MCF 10A (cell line): Measurements from ENCODE around the gene GPR135. TPM values are rescaled to one million over a fixed set of nuclear protein-coding genes. Genes with fewer than 3 reads are reported as not detected.
A peak's percentile ranks its signal among the peaks of the same experiment; 100 is the strongest.

ENCODE experiments used
- BruUV-seq: library from RNA; stranded (reverse); fragments of 400-500 nt; replicated peaks from 2 replicates; lab custom pipeline; 2021; lab: Mats Ljungman, UMichigan
- CTCF ChIA-PET: fragments of 300-600 bp; sonication (Branson Sonifier 250); formaldehyde crosslinking; extraction: SDS; loops from one replicate; lab custom pipeline; 2021; ENCODE audit warnings: antibody characterized with exemption, inconsistent platforms; lab: Yijun Ruan, JAX
- POLR2A ChIA-PET: fragments of 300-600, 350-650 bp; sonication (Branson Sonifier 250); formaldehyde crosslinking; extraction: SDS; loops from one replicate; lab custom pipeline; 2020; ENCODE audit warnings: antibody characterized with exemption, inconsistent platforms; lab: Yijun Ruan, JAX
- DNase-seq: peaks from one replicate; pipeline ENCODE4 v3.0.0-alpha.2; 2018; ENCODE audit not compliant: unreplicated experiment
- H3K27ac Mint-ChIP-seq: one replicate; pipeline ENCODE4 v1.8.0; 2022; ENCODE audit warnings: mild to moderate bottlenecking, low read depth, mixed read lengths; ENCODE audit not compliant: unreplicated experiment
- H3K27me3 Mint-ChIP-seq: one replicate; pipeline ENCODE4 v1.8.0; 2022; ENCODE audit warnings: mixed read lengths; ENCODE audit not compliant: insufficient read depth, unreplicated experiment
- H3K36me3 Mint-ChIP-seq: one replicate; pipeline ENCODE4 v1.8.0; 2022; ENCODE audit warnings: mild to moderate bottlenecking, moderate library complexity, mixed read lengths; ENCODE audit not compliant: insufficient read depth, unreplicated experiment
- H3K4me1 Mint-ChIP-seq: one replicate; pipeline ENCODE4 v1.8.0; 2022; ENCODE audit warnings: mixed read lengths; ENCODE audit not compliant: insufficient read depth, unreplicated experiment
- H3K4me3 Mint-ChIP-seq: one replicate; pipeline ENCODE4 v1.8.0; 2022; ENCODE audit warnings: mild to moderate bottlenecking, moderate library complexity, mixed read lengths; ENCODE audit not compliant: unreplicated experiment
- H3K9me3 Mint-ChIP-seq: one replicate; pipeline ENCODE4 v1.8.0; 2022; ENCODE audit warnings: mixed read lengths; ENCODE audit not compliant: unreplicated experiment
- intact Hi-C: fragments of 100-400 bp; cut with micrococcal nuclease; formaldehyde crosslinking; loops from 2 replicates; pipeline ENCODE4 v1.14.1; 2022
- total RNA-seq: library from RNA; stranded (reverse); gene quantifications from 2 replicates; pipeline ENCODE4 v1.2.3, GENCODE V29; 2022
- TF ChIP-seq, protein P1 (sequence below): fragments of 200-600 bp; IDR thresholded peaks from one replicate; pipeline ENCODE4 v1.8.0; 2022; ENCODE audit warnings: antibody characterized with exemption, mild to moderate bottlenecking; ENCODE audit not compliant: unreplicated experiment

The GPR135 gene
- total RNA-seq, 1 experiment from 2014 or later: 7.6 TPM

DNA sequence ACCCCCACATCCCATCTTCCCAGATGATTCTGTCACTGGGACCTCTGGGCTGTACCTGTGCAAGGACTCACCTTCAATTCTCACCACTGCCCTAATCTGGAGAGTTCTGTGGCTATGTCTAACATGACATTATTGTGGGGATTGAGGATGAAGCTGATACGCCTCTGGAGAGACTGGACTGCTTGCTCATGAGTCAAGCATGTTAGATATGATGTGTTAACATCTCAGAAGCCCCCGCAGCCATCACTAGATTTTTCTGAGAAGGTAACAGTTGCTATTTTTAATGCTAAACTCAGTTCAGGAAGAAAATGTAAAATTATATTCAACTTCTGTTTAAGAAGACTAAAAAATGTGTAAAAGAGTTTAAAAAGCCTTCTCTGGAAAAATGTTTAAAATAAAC is 44.8 kb upstream of the GPR135 start:
- BruUV-seq: no TSS peak
- no peak overlapping the region for H3K4me3 Mint-ChIP-seq
- no peak for DNase-seq
- POLR2A ChIA-PET: interaction anchor here (0.6 kb wide), 1 partner anchor 14 kb away, joined by 3 read pairs; no protein-coding TSS in a partner anchor
- TF ChIP-seq, protein P1, sequence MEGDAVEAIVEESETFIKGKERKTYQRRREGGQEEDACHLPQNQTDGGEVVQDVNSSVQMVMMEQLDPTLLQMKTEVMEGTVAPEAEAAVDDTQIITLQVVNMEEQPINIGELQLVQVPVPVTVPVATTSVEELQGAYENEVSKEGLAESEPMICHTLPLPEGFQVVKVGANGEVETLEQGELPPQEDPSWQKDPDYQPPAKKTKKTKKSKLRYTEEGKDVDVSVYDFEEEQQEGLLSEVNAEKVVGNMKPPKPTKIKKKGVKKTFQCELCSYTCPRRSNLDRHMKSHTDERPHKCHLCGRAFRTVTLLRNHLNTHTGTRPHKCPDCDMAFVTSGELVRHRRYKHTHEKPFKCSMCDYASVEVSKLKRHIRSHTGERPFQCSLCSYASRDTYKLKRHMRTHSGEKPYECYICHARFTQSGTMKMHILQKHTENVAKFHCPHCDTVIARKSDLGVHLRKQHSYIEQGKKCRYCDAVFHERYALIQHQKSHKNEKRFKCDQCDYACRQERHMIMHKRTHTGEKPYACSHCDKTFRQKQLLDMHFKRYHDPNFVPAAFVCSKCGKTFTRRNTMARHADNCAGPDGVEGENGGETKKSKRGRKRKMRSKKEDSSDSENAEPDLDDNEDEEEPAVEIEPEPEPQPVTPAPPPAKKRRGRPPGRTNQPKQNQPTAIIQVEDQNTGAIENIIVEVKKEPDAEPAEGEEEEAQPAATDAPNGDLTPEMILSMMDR: no peak
- H3K36me3 Mint-ChIP-seq: peaks cover 11% of the 10 kb centered on the region
- no peaks in the 10 kb centered on the region for H3K27me3 Mint-ChIP-seq
- CTCF ChIA-PET: interaction anchor here (1.0 to 4.3 kb wide), 2 partner anchors 10 to 387 kb away, joined by 3 to 45 read pairs; no protein-coding TSS in a partner anchor
- H3K27ac Mint-ChIP-seq: no peak overlapping the region
- intact Hi-C loops: no loop called here
- H3K9me3 Mint-ChIP-seq: no peaks in the 10 kb centered on the region
- no peaks in the 10 kb centered on the region for H3K4me1 Mint-ChIP-seq

DNA sequence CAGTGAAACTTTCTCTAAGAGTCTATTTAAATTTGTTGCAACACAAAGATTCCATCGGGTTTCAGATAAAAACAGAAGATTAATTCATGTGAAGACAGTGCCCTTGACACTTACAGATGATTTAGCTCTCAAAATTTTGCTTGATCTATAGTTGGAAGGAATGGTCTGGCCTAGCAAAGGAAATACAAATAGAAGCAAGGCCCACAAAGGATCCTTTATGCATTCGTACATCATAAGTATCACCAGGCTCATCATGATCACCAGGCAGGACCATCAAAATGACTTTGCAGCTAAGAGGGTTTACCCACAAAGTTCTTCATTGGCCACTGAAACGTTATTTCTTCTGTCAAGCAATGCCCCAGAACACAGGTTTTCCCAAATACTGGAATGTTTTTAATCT is 43.9 kb upstream of the GPR135 start:
- H3K27me3 Mint-ChIP-seq: no peaks in the 10 kb centered on the region

DNA sequence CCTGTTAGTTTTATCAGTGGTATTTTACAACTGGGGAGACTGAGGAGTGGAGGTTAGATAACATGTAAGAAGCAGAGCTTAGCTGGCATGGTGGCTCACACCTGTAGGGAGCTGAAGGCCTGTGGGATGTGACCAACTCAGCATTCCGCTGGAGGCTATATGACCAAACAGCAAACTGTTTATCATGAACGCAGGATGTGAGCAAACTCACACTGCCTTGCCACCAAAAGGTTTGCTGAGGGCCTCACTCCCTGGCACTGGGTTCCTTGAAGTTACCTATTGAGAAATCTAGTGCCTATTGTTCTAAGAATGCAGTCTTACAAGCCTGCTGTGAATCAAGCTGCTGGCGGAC is 42.5 kb upstream of the GPR135 start:
- H3K27ac Mint-ChIP-seq: peak overlapping the region; percentile 51
- H3K27me3 Mint-ChIP-seq: no peaks in the 10 kb centered on the region
- H3K4me1 Mint-ChIP-seq: no peaks in the 10 kb centered on the region
- TF ChIP-seq, protein P1: no peak
- peak; percentile 51 for DNase-seq
- peaks cover 13% of the 10 kb centered on the region for H3K36me3 Mint-ChIP-seq
- H3K9me3 Mint-ChIP-seq: no peaks in the 10 kb centered on the region
- no peak overlapping the region for H3K4me3 Mint-ChIP-seq
- ChIA-PET CTCF (interaction anchor here (0.8 to 4.3 kb wide), 16 partner anchors 10 to 479 kb away, joined by 3 to 45 read pairs (median 5); no protein-coding TSS in a partner anchor), POLR2A (interaction anchor here (0.6 to 2.1 kb wide), 3 partner anchors 24 to 132 kb away, joined by 3 to 6 read pairs (median 3); partner anchors contain the start of genes JKAMP and L3HYPDH)
- BruUV-seq: no TSS peak
- intact Hi-C loops: loop anchor here (1.0 to 10.0 kb wide), 5 partner anchors 67 to 677 kb away; partner anchors contain the start of gene CCDC175

More for the DNA sequence above, 43.9 kb upstream of the GPR135 start:
- DNase-seq: no peak
- no peaks in the 10 kb centered on the region for H3K9me3 Mint-ChIP-seq
- no TSS peak for BruUV-seq
- intact Hi-C loops: loop anchor here (10.0 kb wide), 2 partner anchors 66 to 176 kb away; partner anchors contain the start of gene CCDC175
- peaks cover 10% of the 10 kb centered on the region for H3K36me3 Mint-ChIP-seq
- H3K4me1 Mint-ChIP-seq: no peaks in the 10 kb centered on the region
- ChIA-PET CTCF (interaction anchor here (0.6 to 4.3 kb wide), 3 partner anchors 82 to 392 kb away, joined by 3 to 45 read pairs (median 20); no protein-coding TSS in a partner anchor), POLR2A (interaction anchor here (0.5 kb wide), 2 partner anchors 12 to 384 kb away, joined by 3 read pairs; no protein-coding TSS in a partner anchor)
- H3K27ac Mint-ChIP-seq: no peak overlapping the region
- TF ChIP-seq, protein P1: no peak
- H3K4me3 Mint-ChIP-seq: no peak overlapping the region

DNA sequence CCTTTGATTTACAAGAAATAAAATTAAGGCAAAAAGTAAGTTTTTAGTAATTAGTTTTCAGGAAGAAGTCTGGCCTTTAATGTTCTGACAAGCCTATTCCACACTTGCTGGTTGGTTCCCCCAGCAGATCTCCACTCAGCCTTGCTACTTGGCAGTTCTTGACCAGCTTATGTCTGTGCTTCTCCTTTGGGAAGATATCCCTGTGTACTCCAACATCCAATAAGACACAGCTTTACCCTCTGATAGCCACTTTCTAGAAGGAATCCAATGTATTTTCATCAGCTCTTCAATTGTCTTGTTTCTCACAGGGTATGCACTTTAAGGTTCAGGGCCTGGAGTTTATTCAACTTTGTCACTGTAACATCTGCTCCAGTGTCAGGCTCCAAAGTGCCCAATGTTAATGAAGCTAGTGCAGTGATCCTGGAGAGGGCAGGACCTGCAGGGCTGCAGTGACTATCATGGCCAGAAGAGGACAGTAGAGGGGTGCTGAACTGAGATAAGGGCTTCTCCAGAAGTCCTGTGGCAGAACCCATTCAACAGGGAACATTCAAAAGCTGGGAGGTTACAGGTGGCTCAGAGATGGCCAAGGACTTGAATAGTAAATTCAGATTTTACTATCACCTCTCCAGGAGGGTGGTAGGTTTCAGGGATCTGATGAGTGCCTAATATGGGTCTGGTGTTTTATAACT is 42.0 kb upstream of the GPR135 start:
- peaks cover 13% of the 10 kb centered on the region for H3K36me3 Mint-ChIP-seq
- H3K27ac Mint-ChIP-seq: no peak overlapping the region
- H3K9me3 Mint-ChIP-seq: no peaks in the 10 kb centered on the region
- no peak overlapping the region for H3K4me3 Mint-ChIP-seq
- ChIA-PET POLR2A (interaction anchor here (0.6 to 2.1 kb wide), 3 partner anchors 23 to 133 kb away, joined by 3 to 6 read pairs (median 3); partner anchors contain the start of genes JKAMP and L3HYPDH), CTCF (interaction anchor here (0.6 to 4.3 kb wide), 26 partner anchors 10 to 479 kb away, joined by 3 to 45 read pairs (median 4); no protein-coding TSS in a partner anchor)
- TF ChIP-seq, protein P1: peak; percentile 81
- no TSS peak for BruUV-seq
- H3K4me1 Mint-ChIP-seq: no peaks in the 10 kb centered on the region
- peak; percentile 72 for DNase-seq
- intact Hi-C loops: loop anchor here (1.0 to 10.0 kb wide), 5 partner anchors 68 to 678 kb away; partner anchors contain the start of gene CCDC175
- no peaks in the 10 kb centered on the region for H3K27me3 Mint-ChIP-seq
